Stimulated activated CD4-positive, alpha-beta T cell treated with anti-CD3 and anti-CD28 coated beads, TNF-alpha, amount 100 ng/mL, for 1 hour (primary cell): Measurements from ENCODE around the gene MAPK12.

Source experiments
- DNase-seq, 3 donors: peaks; one replicate each; pipeline ENCODE4 v3.0.0-alpha.2; 2020; ENCODE audit warnings: low read depth in 3 of 3, low spot score in 1 of 3

Gene MAPK12

GRCh38 chr22:50236731-50237409 is 24.6 kb downstream of the MAPK12 start:
- DNase-seq: no peak

- DNase-seq: no peak
These were observed 28.3 kb downstream of the MAPK12 start for GRCh38 chr22:50233223-50233622.

- DNase-seq: no peak
These were observed 28.9 kb downstream of the MAPK12 start for GRCh38 chr22:50232481-50233151.

GRCh38 chr22:50229370-50229769 is 32.1 kb downstream of the MAPK12 start:
- DNase-seq: no peak

GRCh38 chr22:50228366-50228765 is 33.1 kb downstream of the MAPK12 start:
- no peak for DNase-seq

- DNase-seq: no peak
These were observed 33.8 kb downstream of the MAPK12 start for GRCh38 chr22:50227579-50228215.

GRCh38 chr22:50226875-50227165 is 34.7 kb downstream of the MAPK12 start:
- DNase-seq: no peak

- DNase-seq: no peak
These were observed 35.2 kb downstream of the MAPK12 start for GRCh38 chr22:50226063-50226874.

- DNase-seq: no peak
These were observed 36.1 kb downstream of the MAPK12 start for GRCh38 chr22:50225200-50225969.

- no peak for DNase-seq
These were observed 37.4 kb downstream of the MAPK12 start for GRCh38 chr22:50224071-50224470.

GRCh38 chr22:50222508-50222907 is 39.0 kb downstream of the MAPK12 start:
- DNase-seq: no peak

GRCh38 chr22:50221410-50222300 is 39.8 kb downstream of the MAPK12 start:
- DNase-seq: no peak

GRCh38 chr22:50220603-50221409 is 40.7 kb downstream of the MAPK12 start:
- no peak for DNase-seq

- no peak for DNase-seq
These were observed 41.5 kb downstream of the MAPK12 start for GRCh38 chr22:50219800-50220602.

GRCh38 chr22:50218996-50219727 is 42.3 kb downstream of the MAPK12 start:
- no peak for DNase-seq

- DNase-seq: no peak
These were observed 43.1 kb downstream of the MAPK12 start for GRCh38 chr22:50218153-50218995.
